ENCODE results near the gene HDAC4.

Gene HDAC4

DNA sequence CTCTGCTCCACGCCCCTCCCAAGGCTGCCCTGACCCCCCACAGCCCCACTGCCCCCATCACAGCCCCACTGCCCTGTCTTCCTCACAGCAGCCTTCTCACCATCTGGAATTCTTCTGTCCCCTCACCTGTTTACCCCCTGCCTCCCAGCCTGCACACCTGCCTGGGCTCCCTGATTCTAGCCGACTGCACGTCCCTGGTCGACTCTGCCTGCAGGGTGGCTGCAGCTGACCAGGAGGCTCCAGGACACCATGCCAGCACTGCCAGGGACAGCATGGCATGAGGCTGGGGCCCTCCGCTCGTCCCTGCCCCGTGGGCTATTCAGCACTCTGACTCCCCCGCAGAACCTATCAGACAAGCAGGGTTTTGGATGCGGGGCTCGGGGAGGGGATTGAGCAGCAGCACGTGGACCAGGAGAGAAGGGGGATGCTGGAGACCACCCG, 254.1 kb downstream of the HDAC4 start:
- H3K4me3 ChIP-seq (replicated peaks; ENCODE audit: insufficient read depth, low read length) = no peak overlapping the region

DNA sequence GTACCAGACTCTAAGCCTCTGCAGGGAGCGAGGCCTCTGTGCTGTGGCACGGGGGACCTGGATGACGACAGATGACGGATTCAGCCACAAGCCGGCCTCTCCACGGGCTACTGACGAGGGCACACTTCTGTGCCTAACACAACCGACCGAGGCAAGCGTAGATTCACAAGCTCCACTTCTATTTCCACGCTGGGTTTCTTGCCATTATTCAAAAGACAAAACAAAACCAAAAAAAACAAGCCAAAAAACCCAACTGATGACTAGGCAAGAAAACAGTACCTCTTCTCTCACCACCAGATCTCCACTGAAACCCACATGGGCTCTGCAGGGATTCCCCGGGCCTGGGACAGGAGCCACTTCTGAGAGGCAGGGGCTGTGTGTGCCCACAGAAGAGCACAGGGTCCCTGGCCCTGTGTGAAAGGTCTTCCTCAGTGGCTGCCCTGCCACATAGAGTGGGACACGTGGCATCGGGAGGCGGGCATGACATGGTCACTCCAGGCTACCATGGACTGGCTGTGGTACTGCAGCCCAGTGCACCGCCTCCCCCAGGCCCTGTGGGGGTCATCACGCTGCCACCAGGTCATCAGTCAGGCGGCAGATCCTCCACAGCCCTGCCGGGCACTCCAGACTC, 254.7 kb downstream of the HDAC4 start:
- no peak for TF ChIP-seq POLR2AphosphoS5 (IDR thresholded peaks at IDR 0.05; ENCODE audit: low read depth)
- TF ChIP-seq SPI1 (IDR thresholded peaks at IDR 0.05; ENCODE audit: borderline replicate concordance, low read depth) = no peak
- no peak for TF ChIP-seq CTCF (IDR thresholded peaks at IDR 0.05; ENCODE audit: insufficient read depth, low read length)
- DNase-seq (ENCODE audit: low read depth in 1 of 2, low spot score in 1 of 2) = no peak
- Histone ChIP-seq H3K4me3 (replicated peaks; ENCODE audit: insufficient read depth, low read length) (no peak overlapping the region), H3K27me3 (ENCODE audit: insufficient read depth, poor library complexity, severe bottlenecking) (no peaks in the 10 kb centered on the region), H3K27ac (replicated peaks) (no peak overlapping the region)

More for the DNA sequence above, 254.1 kb downstream of the HDAC4 start:
- DNase-seq (ENCODE audit: low read depth in 1 of 2, low spot score in 1 of 2) = no peak
- no peaks in the 10 kb centered on the region for H3K27me3 ChIP-seq (ENCODE audit: insufficient read depth, poor library complexity, severe bottlenecking)
- no peak overlapping the region for H3K27ac ChIP-seq (replicated peaks)
- no peak for TF ChIP-seq REST (IDR thresholded peaks at IDR 0.05; ENCODE audit: insufficient replicate concordance, low read depth)

GRCh38 chr2:239145601-239146000, 255.2 kb downstream of the HDAC4 start:
- H3K27ac ChIP-seq (replicated peaks) = no peak overlapping the region
- no peak for DNase-seq (ENCODE audit: low read depth in 1 of 2, low spot score in 1 of 2)
- no peak for TF ChIP-seq CTCF (IDR thresholded peaks at IDR 0.05; ENCODE audit: insufficient read depth, low read length)
- no peak for TF ChIP-seq GABPA (IDR thresholded peaks at IDR 0.05; ENCODE audit: low read depth)
- no peak for TF ChIP-seq POLR2AphosphoS5 (IDR thresholded peaks at IDR 0.05; ENCODE audit: low read depth)
- no peak for TF ChIP-seq REST (IDR thresholded peaks at IDR 0.05; ENCODE audit: insufficient replicate concordance, low read depth)
- no peak for TF ChIP-seq SPI1 (IDR thresholded peaks at IDR 0.05; ENCODE audit: borderline replicate concordance, low read depth)
- H3K27me3 ChIP-seq (ENCODE audit: insufficient read depth, poor library complexity, severe bottlenecking) = no peaks in the 10 kb centered on the region
- H3K4me3 ChIP-seq (replicated peaks; ENCODE audit: insufficient read depth, low read length) = no peak overlapping the region

DNA sequence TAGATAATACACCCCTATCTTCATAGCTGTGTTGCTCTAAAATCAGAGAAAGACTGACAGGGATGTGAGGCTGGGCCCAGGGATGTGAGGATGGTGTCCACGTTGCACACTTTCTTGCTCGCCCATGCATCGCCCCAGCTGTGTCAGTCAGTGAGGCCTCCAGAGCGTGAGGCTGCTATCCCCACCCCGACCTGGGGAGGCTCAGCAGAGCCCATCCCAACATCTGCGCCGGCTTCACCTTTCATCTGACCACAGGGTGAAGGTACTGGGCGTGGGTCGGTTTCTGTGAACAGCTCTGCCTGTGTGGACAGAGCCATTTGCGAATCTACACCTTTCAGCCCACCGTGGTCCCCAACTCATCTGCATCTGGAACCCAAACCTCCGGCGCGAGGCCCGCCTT, 255.7 kb downstream of the HDAC4 start:
- H3K4me3 ChIP-seq (replicated peaks; ENCODE audit: insufficient read depth, low read length) = no peak overlapping the region
- DNase-seq (ENCODE audit: low read depth in 1 of 2, low spot score in 1 of 2) = no peak
- H3K27ac ChIP-seq (replicated peaks) = no peak overlapping the region
- no peaks in the 10 kb centered on the region for H3K27me3 ChIP-seq (ENCODE audit: insufficient read depth, poor library complexity, severe bottlenecking)
- TF ChIP-seq REST (IDR thresholded peaks at IDR 0.05; ENCODE audit: insufficient replicate concordance, low read depth) = no peak
- no peak for TF ChIP-seq GABPA (IDR thresholded peaks at IDR 0.05; ENCODE audit: low read depth)
- no peak for TF ChIP-seq POLR2AphosphoS5 (IDR thresholded peaks at IDR 0.05; ENCODE audit: low read depth)
- no peak for TF ChIP-seq CTCF (IDR thresholded peaks at IDR 0.05; ENCODE audit: insufficient read depth, low read length)
- no peak for TF ChIP-seq SPI1 (IDR thresholded peaks at IDR 0.05; ENCODE audit: borderline replicate concordance, low read depth)

All from HL-60 (cell line).